ENCODE data around the gene DTX1. TPM values are rescaled to one million over a fixed set of nuclear protein-coding genes. Genes with fewer than 3 reads are reported as not detected.
"Not testable (repeated sequence)": the region's sequence is repeated elsewhere in the genome, so short reads cannot be mapped to it uniquely, and the experiment has no call there.

The DTX1 gene
- total RNA-seq, 1 experiment from 2014 or later: 0.05 TPM

- no peak for DNase-seq (ENCODE audit: low read depth)
Measured at GRCh38 chr12:113136128-113136989, 79.8 kb downstream of the DTX1 start.

DNA sequence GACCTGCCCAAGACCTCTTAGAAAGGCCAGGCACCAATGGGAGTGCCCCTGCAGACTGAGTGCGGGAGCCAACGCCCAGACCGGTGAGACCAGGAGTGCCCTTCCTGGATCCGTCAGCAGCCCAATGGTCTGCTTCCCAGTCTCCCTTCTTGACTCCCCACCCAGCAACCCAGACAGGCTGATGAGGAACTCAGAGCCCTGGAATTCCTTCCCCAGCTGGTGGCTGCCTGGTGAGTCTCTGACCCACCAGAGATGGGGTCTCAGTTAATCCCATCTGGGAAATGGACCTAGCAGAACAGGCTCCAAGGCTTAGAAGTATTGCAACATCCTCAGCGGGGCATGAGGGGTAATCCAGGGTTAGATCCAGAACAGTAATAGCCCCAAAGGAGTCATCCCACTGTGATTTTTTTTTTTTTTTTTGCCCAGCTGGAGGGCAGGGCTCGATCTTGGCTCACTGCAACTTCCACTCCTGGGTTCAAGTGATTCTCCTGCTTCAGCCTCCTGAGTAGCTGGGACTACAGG is 80.5 kb downstream of the DTX1 start:
- DNase-seq (ENCODE audit: low read depth): no peak

DNA sequence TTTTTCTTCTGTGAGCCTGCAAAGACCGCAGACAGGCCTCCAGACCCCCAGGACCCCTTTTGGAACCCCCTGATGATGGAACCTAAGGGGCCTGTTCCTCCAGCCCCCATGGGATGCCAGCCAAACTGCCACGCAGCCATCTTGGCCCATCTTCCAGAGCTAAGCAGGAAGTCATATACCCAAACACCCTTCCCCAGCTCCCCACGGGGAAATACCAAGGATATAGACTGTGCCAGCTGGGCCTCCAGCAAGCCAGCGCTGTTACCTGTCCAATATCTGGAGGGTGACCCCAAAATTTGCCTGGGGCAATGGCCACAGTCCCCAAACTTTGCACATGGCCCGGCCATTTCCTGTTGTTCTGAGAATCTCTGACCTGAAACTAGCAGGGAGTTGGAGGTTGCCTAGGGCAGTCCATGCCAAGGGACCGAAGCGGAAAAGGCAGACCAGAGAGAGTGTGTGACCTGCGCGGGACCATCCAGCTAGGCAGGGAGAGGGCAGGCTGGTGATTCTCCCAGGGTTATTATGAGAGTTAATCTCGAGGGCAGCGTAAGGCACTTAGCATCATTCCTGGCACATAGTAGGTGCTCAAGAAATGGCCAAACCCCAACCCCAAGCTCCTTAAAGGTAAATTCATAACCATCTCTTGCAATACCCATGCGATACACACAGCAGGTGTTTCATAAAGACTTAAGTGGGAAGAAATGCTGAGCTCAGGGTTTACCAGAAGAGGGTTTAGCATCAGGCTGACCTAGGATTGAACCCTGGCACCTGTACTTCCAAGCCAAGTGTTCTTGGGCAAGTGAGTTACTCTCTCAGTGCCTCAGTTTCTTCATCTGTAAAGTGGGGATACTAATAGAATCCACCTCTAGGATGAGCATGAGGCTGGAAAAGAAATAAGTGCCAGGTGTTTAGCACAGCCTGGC is 81.6 kb downstream of the DTX1 start:
- DNase-seq (ENCODE audit: low read depth): no peak

DNA sequence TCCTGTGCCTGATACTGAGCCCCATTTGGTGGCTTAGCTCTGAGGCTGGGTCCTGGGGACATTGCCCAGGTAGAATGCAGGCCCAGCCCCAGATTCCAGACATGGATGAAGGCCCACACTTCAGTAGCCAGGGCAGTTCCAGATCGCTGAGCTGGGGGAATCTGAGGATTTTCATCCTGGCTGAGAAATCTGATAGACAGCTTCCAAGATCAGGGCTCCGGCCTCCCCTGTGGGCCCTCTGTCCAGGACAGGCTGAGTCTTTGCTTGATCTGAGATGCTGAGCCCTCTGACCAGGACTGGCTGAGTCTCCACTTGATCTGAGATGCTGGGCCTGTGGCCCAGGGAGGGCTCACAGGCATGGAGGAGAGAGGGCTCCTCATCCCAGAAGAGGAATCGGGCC is 82.3 kb downstream of the DTX1 start:
- no peak for DNase-seq (ENCODE audit: low read depth)

DNA sequence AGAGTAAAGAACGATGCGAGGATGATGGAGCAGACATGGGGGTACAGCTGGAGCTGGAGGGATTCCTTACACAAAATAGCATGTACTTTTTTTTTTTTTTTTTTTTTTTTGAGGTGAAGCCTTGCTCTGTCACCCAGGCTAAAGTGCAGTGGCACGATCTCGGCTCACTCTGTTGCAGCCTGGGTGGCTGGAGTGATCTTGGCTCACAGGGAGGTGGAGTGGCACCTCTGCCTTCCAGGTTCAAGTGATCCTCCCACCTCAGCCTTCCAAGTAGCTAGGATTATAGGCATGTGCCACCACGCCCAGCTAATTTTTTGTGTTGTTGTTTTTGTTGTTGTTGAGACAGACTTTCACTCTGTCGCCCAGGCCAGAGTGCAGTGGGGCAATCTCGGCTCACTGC is 84.2 kb downstream of the DTX1 start:
- DNase-seq (ENCODE audit: low read depth): no peak

GRCh38 chr12:113141716-113142115 is 85.2 kb downstream of the DTX1 start:
- DNase-seq (ENCODE audit: low read depth): not testable (repeated sequence)

GRCh38 chr12:113142173-113142885 is 85.8 kb downstream of the DTX1 start:
- peak; percentile 19 for DNase-seq (ENCODE audit: low read depth)

DNA sequence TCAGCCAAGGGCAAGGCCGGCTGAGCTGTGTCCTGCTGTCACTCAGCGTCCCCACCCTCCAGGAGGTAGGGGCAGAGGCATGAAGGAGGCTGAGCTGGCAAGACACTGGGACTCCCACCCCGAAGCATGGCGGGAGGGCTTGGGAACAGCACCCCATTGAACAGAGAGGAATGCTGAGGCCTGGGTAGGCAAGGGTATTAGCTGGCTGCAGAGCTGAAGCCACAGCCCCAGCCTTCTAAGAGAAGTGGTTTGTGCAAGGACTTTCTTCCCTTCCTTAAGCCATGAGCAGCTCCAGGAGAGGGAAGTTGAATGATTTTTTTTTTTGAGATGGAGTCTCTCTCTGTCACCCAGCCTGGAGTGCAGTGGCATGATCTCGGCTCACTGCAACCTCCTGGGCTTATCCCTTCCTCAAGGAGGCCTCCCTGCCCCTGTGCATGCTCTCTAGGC is 86.4 kb downstream of the DTX1 start:
- DNase-seq (ENCODE audit: low read depth): no peak

DNA sequence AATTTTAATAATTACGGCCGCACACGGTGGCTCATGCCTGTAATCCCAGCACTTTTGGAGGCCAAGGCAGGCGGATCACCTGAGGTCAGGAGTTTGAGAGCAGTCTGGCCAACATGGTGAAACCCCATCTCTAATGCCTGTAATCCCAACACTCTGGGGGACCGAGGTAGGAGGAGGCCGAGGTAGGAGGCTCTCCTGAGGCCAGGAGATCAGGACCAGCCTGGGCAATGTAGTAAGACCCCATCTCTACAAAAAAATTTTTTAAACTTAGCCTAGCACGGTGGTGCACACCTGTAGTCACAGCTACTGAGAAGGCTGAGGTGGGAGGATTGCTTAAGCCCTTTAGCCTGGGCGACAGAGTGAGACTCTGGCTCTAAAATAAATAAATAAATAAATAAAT is 87.4 kb downstream of the DTX1 start:
- no peak for DNase-seq (ENCODE audit: low read depth)

GRCh38 chr12:113144806-113145205 is 88.3 kb downstream of the DTX1 start:
- no peak for DNase-seq (ENCODE audit: low read depth)

- DNase-seq (ENCODE audit: low read depth): no peak
Measured at GRCh38 chr12:113145720-113146551, 89.4 kb downstream of the DTX1 start.

- no peak for DNase-seq (ENCODE audit: low read depth)
Measured at GRCh38 chr12:113146999-113147398, 90.5 kb downstream of the DTX1 start.

Other genes starting within 250 kb of the DTX1 start
- 3.6 and 5.2 TPM in 2 replicates for gene OAS1, start 149.8 kb upstream of the DTX1 start, total RNA-seq (2014; rRNA removed; shearing (Covaris generic))
- 14.8 and 15.8 TPM in 2 replicates for gene OAS3, start 118.3 kb upstream of the DTX1 start, total RNA-seq (2014; rRNA removed; shearing (Covaris generic))
- 1.6 and 2.2 TPM in 2 replicates for gene OAS2, start 78.2 kb upstream of the DTX1 start, total RNA-seq (2014; rRNA removed; shearing (Covaris generic))
- gene RASAL1, start 79.0 kb downstream of the DTX1 start, total RNA-seq (2014; rRNA removed; shearing (Covaris generic)): not detected in 2 replicates
- not detected in 2 replicates for gene CFAP73, start 93.0 kb downstream of the DTX1 start, total RNA-seq (2014; rRNA removed; shearing (Covaris generic))
- 85.1 and 86.1 TPM in 2 replicates for gene DDX54, start 128.7 kb downstream of the DTX1 start, total RNA-seq (2014; rRNA removed; shearing (Covaris generic))
- gene RITA1, start 129.0 kb downstream of the DTX1 start, total RNA-seq (2014; rRNA removed; shearing (Covaris generic)): 50.0 and 58.8 TPM in 2 replicates
- gene TPCN1, start 164.7 kb downstream of the DTX1 start, total RNA-seq (2014; rRNA removed; shearing (Covaris generic)): 10.2 and 12.1 TPM in 2 replicates